HUES48 (cell line): ENCODE measurements around the gene IPO5.

ENCODE experiments used
- H3K27ac ChIP-seq: one replicate; pipeline ENCODE4 v1.7.0; 2013; ENCODE audit warnings: low read depth, low read length, inconsistent platforms
- H3K27me3 ChIP-seq: 2 replicates; pipeline ENCODE4 v1.6.1; 2013; ENCODE audit warnings: mild to moderate bottlenecking, low read length; ENCODE audit not compliant: control insufficient read depth, insufficient read depth
- H3K36me3 ChIP-seq: 2 replicates; pipeline ENCODE4 v1.6.1; 2013; ENCODE audit warnings: low read length; ENCODE audit not compliant: control insufficient read depth, insufficient read depth
- H3K4me1 ChIP-seq: 2 replicates; pipeline ENCODE4 v1.6.1; 2013; ENCODE audit warnings: mild to moderate bottlenecking, low read length; ENCODE audit not compliant: control insufficient read depth, insufficient read depth
- H3K4me3 ChIP-seq: 2 replicates; pipeline ENCODE4 v1.5.1; 2013; ENCODE audit warnings: mild to moderate bottlenecking, low read depth, low read length
- H3K9ac ChIP-seq: 2 replicates; pipeline ENCODE4 v1.6.1; 2013; ENCODE audit warnings: mild to moderate bottlenecking, low read depth, low read length, moderate library complexity
- H3K9me3 ChIP-seq: 2 replicates; pipeline ENCODE4 v1.6.1; 2013; ENCODE audit warnings: low read length; ENCODE audit not compliant: control insufficient read depth, insufficient read depth

The IPO5 gene

DNA sequence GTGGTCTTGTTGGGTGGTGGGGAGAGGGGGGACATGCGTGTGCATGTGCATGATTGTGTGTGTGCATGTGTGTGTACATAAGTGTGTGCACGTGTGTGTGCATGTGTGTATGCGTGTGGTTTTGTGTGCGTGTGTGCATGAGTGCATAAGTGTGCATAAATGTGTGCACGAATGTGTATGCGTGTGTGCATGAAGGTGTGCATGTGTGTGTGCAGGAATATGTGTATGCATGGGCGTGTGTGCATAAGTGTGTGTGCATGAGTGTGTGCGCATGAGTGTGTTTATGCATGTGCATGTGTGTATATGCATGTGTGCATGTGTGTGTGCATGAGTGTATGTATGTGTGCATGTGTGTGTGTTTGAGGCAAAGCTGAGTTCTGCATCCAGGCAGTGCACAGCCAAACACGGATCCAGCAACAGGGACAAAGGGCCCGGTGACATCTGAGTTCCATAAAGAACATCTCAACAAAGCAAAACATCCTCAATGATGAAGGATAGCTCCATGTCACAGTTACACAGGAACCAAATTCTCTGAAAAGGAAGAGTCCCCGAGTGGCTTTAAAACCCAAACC, 103.5 kb downstream of the IPO5 start:
- Histone ChIP-seq H3K9me3 (no peaks in the 10 kb centered on the region), H3K27me3 (no peaks in the 10 kb centered on the region), H3K4me1 (peaks cover 14% of the 10 kb centered on the region), H3K9ac (no peak overlapping the region), H3K27ac (no peak overlapping the region), H3K36me3 (no peaks in the 10 kb centered on the region), H3K4me3 (no peak overlapping the region)

DNA sequence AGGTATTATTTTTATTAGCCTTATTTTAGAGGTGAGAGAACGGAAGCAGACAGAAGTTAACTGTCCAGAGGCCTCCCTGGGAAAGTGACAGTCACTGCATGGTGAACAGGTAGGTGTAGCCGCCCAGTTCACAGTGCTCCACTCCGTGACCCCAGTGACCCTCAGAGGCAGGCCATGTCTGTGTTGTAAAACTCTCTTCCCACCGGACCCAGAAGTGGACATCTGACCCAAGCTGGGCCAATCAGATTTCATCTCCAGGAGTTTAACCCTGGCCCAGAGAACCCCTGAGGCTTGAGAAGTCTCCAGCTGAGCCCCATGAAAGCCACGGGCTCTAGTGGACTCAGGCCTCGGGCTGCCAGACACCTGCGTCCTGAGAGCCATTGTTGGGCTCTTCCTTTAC, 105.8 kb downstream of the IPO5 start:
- Histone ChIP-seq H3K36me3 (no peaks in the 10 kb centered on the region), H3K27ac (no peak overlapping the region), H3K4me3 (no peak overlapping the region), H3K4me1 (peaks cover 20% of the 10 kb centered on the region), H3K9me3 (no peaks in the 10 kb centered on the region), H3K9ac (no peak overlapping the region), H3K27me3 (no peaks in the 10 kb centered on the region)

DNA sequence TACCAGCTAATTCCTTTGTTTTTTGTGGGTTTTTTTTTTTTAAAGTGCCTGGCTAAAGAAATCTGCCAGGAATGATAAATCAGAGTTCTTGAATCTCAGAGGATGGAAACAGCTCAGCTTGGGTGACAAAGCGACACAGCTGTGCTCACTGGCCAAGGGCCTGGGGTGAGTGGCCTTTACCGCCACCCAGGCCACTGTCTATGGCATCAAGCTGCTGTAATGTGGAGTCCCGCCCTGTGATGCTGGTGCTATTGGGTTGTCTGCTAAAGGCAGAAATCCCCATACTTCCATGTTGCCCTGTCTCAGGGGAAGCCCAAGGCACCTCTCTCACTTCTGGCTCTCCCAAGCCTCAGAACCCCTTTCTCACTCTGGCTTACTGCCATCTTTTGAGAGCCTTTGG, 106.8 kb downstream of the IPO5 start:
- H3K4me1 ChIP-seq = peaks cover 20% of the 10 kb centered on the region
- H3K27me3 ChIP-seq = no peaks in the 10 kb centered on the region
- H3K27ac ChIP-seq = no peak overlapping the region
- no peak overlapping the region for H3K4me3 ChIP-seq
- no peaks in the 10 kb centered on the region for H3K36me3 ChIP-seq
- H3K9ac ChIP-seq = no peak overlapping the region
- no peaks in the 10 kb centered on the region for H3K9me3 ChIP-seq

DNA sequence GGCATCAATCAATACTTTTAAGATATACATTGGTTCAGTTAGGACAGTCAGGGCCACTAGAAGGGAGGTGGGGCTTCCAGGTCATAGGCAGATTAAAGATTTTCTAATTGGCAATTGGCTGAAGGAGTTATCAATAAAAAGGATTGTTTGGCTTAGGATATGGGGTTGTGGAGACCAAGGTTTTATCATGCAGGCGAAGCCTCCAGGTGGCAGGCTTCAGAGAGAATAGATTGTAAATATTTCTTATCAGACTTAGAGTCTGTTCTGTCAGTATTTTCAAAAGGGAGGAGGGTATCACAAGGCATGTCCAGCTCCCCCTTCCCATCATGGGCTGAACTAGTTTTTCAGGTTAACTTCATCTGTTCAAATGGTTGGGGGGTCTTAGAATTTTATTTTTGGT, 112.0 kb downstream of the IPO5 start:
- H3K36me3 ChIP-seq = no peaks in the 10 kb centered on the region
- peaks cover 27% of the 10 kb centered on the region for H3K4me1 ChIP-seq
- no peak overlapping the region for H3K9ac ChIP-seq
- H3K27ac ChIP-seq = no peak overlapping the region
- no peaks in the 10 kb centered on the region for H3K9me3 ChIP-seq
- no peaks in the 10 kb centered on the region for H3K27me3 ChIP-seq
- no peak overlapping the region for H3K4me3 ChIP-seq

DNA sequence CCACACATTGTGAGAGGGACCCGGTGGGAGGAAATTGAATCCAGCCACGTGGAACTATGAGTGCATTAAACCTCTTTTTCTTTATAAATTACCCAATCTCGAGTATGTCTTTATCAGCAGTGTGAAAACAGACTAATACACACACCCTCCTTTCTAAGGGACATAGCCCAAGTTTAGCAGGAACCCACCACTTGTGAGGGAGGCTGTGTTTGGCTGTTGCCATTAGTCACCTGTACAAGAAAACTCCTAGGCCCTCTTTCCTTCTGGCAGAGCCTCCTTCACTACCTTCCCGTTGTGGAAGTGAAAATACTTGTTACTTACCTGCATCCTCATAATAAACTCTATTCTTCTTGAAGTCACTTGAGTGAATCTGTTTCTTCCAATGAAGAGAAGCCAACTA, 113.2 kb downstream of the IPO5 start:
- Histone ChIP-seq H3K9ac (no peak overlapping the region), H3K27ac (no peak overlapping the region), H3K4me3 (no peak overlapping the region), H3K9me3 (no peaks in the 10 kb centered on the region), H3K4me1 (peaks cover 15% of the 10 kb centered on the region; the same call in 1 of the 2 replicates), H3K36me3 (no peaks in the 10 kb centered on the region), H3K27me3 (no peaks in the 10 kb centered on the region)

DNA sequence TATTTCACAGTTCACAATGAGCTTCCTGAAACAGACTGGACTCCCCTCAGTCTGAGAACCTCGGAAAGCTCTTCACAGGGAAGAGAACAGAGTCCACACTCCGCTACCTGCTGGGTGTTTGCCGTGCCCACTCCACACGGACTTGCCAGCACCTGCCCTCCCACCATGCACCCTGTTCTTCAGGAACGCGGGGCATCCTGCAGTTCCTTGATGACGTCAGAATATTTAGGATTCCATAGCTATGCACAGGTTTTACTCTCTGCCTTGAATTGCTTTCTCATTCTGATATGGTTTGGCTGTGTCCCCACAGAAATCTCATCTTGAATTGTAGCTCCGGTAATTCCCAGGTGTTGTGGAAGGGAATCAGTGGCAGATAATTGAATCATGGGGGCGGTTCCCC, 115.0 kb downstream of the IPO5 start:
- Histone ChIP-seq H3K27ac (no peak overlapping the region), H3K9ac (no peak overlapping the region), H3K4me3 (no peak overlapping the region), H3K36me3 (no peaks in the 10 kb centered on the region), H3K27me3 (no peaks in the 10 kb centered on the region), H3K4me1 (0 out of 2 replicates have a peak, but pooled peaks cover 9% of the 10 kb centered on the region), H3K9me3 (no peaks in the 10 kb centered on the region)

DNA sequence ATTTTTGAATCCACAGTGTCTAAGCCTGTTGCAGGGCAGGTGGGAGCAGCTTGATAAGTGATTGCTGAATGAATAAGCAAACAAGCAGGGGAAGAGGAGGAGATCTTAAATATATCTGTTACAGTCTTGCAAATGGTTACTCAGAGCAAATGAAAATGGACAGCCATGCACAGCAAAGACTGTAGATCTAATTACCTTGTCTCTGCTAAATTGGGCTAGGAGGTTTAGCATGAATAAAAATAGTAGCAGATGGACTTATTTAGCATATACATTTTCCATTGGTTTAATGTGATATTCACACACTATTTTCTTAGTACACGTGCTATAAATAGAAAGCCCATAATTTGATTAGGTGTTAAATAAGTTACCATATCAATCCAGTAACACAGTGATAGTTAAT, 116.5 kb downstream of the IPO5 start:
- Histone ChIP-seq H3K36me3 (no peaks in the 10 kb centered on the region), H3K4me1 (0 out of 2 replicates have a peak, but pooled peaks cover 9% of the 10 kb centered on the region), H3K4me3 (no peak overlapping the region), H3K9ac (no peak overlapping the region), H3K27me3 (no peaks in the 10 kb centered on the region), H3K9me3 (no peaks in the 10 kb centered on the region), H3K27ac (no peak overlapping the region)

DNA sequence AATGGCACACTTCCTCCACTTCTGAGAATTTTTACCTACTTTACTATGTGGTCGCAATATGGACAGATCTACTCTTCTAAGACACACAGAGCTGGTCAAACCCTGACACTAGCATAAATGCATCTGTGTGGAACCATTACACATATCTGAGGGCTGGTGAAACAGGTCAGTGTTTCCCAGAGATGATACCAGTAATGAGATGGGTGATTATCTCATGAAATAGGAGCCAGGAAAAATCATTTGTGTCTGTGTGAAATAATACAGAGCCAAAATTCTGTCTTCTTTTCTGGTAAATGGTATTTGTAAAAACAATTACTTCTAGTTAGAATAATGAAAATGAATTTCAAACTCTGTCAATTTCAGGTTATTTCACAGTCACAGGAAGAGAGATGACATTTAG, 117.8 kb downstream of the IPO5 start:
- no peaks in the 10 kb centered on the region for H3K36me3 ChIP-seq

DNA sequence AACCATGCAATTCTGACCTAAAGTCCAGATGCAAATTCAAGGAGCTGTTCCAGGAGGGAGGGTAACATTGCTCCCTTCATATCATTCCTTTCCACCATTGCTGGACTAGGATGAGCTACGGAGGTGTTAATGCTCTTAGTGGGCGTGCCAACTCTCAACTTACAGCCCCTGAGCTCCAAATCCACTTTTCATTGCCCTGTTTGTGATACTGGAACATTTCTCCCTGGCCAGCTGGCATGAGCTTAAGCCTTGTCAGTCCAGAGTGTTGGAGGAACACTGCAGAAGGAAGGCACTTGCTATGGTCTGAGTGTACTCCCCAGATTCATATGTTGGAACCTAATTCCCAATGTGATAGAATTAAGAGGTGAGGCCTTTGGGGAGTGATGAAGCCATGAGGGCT, 119.0 kb downstream of the IPO5 start:
- no peak overlapping the region for H3K9ac ChIP-seq
- no peak overlapping the region for H3K4me3 ChIP-seq
- 0 out of 2 replicates have a peak, but pooled peaks cover 3% of the 10 kb centered on the region for H3K4me1 ChIP-seq
- H3K36me3 ChIP-seq = no peaks in the 10 kb centered on the region
- no peaks in the 10 kb centered on the region for H3K9me3 ChIP-seq
- H3K27me3 ChIP-seq = no peaks in the 10 kb centered on the region
- H3K27ac ChIP-seq = no peak overlapping the region

More for the DNA sequence above, 117.8 kb downstream of the IPO5 start:
- no peaks in the 10 kb centered on the region for H3K9me3 ChIP-seq
- H3K4me3 ChIP-seq = no peak overlapping the region
- H3K9ac ChIP-seq = no peak overlapping the region
- 0 out of 2 replicates have a peak, but pooled peaks cover 3% of the 10 kb centered on the region for H3K4me1 ChIP-seq
- no peak overlapping the region for H3K27ac ChIP-seq
- H3K27me3 ChIP-seq = no peaks in the 10 kb centered on the region
